Esophagus squamous epithelium (tissue), 4 donors: Measurements from ENCODE around the gene DGKD.

Experiments used
- POLR2A ChIP-seq, 4 donors: fragments of 450-650 bp; IDR thresholded peaks; one replicate each; pipeline ENCODE4 v1.6.1; 2017; ENCODE audit warnings: antibody characterized with exemption in 4 of 4, mild to moderate bottlenecking in 4 of 4, moderate library complexity in 3 of 4
- TF ChIP-seq, protein P1 (sequence below), 6 experiments: fragments of 450-650 bp in 4 of 6; fragments of 200-600 bp in 2 of 6; sonication (generic) in 2 of 6; IDR thresholded peaks; one replicate each; pipeline ENCODE4 v1.5.1; 2016 to 2019; ENCODE audit warnings: antibody characterized with exemption in 6 of 6, mild to moderate bottlenecking in 4 of 6, moderate library complexity in 4 of 6

DNA sequence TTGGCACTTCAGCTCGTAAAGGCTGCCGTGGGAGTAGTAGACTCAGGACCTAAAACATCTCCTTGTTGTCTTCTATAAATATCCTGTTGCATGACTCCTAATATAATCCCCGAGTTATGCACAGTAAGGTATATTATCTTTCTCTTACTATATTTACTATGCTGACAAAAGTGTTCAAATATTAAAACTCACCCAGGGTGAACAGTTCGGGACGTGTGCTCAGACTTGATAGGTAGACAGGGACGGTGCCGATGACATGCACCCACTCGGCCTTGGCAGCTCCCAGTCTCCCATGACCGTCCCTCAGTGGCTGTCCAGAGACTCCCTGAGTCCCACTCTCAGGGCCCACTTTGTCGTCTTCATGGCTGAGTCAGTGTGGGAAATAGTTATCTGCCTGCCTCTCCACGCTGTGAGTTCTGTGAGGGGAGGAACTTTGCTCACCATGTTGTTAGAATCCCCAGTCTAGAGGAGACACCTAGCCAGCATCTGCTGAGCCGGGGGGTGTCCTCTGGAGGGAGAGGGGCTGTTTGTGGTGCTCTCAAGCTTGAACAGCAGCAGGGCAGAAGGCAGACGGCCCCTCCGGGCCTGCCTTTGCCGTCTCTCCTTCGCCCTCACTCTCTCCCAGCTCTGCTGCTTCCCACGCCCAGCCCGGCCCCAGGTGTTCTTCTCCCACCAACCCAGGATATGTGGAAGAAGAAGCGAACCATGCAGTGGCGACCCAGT lies 75.0 kb downstream of the DGKD start:
- TF ChIP-seq, protein P1, sequence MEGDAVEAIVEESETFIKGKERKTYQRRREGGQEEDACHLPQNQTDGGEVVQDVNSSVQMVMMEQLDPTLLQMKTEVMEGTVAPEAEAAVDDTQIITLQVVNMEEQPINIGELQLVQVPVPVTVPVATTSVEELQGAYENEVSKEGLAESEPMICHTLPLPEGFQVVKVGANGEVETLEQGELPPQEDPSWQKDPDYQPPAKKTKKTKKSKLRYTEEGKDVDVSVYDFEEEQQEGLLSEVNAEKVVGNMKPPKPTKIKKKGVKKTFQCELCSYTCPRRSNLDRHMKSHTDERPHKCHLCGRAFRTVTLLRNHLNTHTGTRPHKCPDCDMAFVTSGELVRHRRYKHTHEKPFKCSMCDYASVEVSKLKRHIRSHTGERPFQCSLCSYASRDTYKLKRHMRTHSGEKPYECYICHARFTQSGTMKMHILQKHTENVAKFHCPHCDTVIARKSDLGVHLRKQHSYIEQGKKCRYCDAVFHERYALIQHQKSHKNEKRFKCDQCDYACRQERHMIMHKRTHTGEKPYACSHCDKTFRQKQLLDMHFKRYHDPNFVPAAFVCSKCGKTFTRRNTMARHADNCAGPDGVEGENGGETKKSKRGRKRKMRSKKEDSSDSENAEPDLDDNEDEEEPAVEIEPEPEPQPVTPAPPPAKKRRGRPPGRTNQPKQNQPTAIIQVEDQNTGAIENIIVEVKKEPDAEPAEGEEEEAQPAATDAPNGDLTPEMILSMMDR (IDR thresholded peaks at IDR 0.05) = no peak
- TF ChIP-seq POLR2A (IDR thresholded peaks at IDR 0.05) = no peak
